ENCODE measurements around the gene IPPK. TPM values are rescaled to one million over a fixed set of nuclear protein-coding genes. Genes with fewer than 3 reads are reported as not detected.

The IPPK gene
- total RNA-seq, 4 donors from 2014 or later: 41.8 to 86.9 (median 46.1) TPM

DNA sequence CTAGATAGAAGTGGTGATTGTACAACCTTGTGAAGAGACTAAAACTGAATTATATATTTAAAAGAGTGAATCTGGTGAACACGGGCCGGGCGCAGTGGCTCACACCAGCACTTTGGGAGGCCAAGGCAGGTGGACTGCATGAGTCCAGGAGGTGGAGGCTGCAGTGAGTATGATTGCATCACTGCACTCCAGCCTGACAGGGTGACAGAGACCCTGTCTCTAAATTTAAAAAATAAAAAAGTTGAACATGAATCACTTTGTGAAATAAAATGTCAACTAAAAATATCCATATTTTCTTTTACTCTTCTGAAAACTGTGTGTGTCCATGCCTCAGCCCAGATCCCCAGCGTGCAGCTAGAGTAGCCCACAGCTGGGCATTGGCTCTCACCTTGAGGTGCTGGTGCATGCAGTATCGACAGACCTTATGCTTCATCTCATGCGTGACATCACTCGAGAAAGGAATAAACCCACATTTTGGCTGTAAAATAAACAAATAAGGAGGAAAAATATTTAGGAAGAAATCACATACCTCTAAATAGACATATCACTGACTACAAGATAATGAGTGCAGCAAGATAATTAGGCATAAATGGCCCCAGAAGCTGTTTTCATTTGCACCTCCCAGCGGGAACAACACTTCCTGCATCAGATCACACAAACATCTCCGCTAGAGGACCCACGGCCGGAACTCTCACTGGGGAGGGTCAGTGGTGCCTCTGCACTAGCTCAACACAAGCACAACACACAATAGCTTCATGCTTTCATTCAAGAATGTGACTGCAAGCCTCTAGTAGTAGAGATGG is 22.1 kb downstream of the IPPK start:
- no peak overlapping the region for H3K4me3 ChIP-seq
- peaks cover 0 to 33% (median 13%) of the 10 kb centered on the region in 3 donors for H3K4me1 ChIP-seq
- no peak for DNase-seq
- TF ChIP-seq POLR2A (IDR thresholded peaks at IDR 0.05): no peak
- TF ChIP-seq, protein P1, sequence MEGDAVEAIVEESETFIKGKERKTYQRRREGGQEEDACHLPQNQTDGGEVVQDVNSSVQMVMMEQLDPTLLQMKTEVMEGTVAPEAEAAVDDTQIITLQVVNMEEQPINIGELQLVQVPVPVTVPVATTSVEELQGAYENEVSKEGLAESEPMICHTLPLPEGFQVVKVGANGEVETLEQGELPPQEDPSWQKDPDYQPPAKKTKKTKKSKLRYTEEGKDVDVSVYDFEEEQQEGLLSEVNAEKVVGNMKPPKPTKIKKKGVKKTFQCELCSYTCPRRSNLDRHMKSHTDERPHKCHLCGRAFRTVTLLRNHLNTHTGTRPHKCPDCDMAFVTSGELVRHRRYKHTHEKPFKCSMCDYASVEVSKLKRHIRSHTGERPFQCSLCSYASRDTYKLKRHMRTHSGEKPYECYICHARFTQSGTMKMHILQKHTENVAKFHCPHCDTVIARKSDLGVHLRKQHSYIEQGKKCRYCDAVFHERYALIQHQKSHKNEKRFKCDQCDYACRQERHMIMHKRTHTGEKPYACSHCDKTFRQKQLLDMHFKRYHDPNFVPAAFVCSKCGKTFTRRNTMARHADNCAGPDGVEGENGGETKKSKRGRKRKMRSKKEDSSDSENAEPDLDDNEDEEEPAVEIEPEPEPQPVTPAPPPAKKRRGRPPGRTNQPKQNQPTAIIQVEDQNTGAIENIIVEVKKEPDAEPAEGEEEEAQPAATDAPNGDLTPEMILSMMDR (IDR thresholded peaks at IDR 0.05): no peak
- intact Hi-C loops (cut with DNase I): no loop called here
- H3K36me3 ChIP-seq: peaks cover 23 to 100% (median 54%) of the 10 kb centered on the region in 3 donors
- H3K27ac ChIP-seq: no peak overlapping the region
- H3K27me3 ChIP-seq: no peaks in the 10 kb centered on the region
- H3K9me3 ChIP-seq: no peaks in the 10 kb centered on the region
- WGBS, 2 donors: 91 to 96% methylated on average over 8 to 11 of the region's 11 CpGs

DNA sequence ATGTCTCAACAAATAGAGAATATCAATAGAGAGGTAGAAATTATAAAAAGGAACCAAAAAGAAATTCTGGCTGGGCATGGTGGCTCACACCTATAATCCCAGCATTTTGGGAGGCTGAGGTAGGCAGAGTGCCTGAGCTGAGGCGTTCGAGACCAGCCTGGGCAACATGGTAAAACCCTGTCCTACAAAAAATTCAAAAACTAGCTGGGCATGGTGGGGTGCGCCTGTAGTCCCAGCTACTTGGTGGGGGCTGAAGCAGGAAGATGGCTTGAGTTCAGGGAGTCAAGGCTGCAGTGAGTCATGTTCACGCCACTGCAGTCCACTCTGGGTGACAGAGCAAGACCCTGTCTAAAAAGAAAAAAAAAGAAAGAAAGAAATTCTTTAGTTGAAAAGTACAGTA is 24.9 kb downstream of the IPPK start:
- no peak overlapping the region for H3K4me3 ChIP-seq
- peaks cover 0 to 29% (median 0%) of the 10 kb centered on the region in 3 donors for H3K4me1 ChIP-seq
- H3K27ac ChIP-seq: peak overlapping the region in 1 of 4 donors; percentile 9
- H3K9me3 ChIP-seq: no peaks in the 10 kb centered on the region
- intact Hi-C loops (cut with DNase I): no loop called here
- TF ChIP-seq, protein P1 (IDR thresholded peaks at IDR 0.05): no peak
- TF ChIP-seq POLR2A (IDR thresholded peaks at IDR 0.05): no peak
- peaks cover 37 to 100% (median 66%) of the 10 kb centered on the region in 3 donors for H3K36me3 ChIP-seq
- DNase-seq: no peak
- H3K27me3 ChIP-seq: no peaks in the 10 kb centered on the region
- 88 to 99% methylated on average over 4 of the region's 4 CpGs for WGBS, 2 donors

GRCh38 chr9:92644278-92644677 is 25.7 kb downstream of the IPPK start:
- TF ChIP-seq POLR2A (IDR thresholded peaks at IDR 0.05): no peak
- TF ChIP-seq, protein P1 (IDR thresholded peaks at IDR 0.05): no peak
- H3K27ac ChIP-seq: peak overlapping the region in 1 of 4 donors; percentile 11
- H3K9me3 ChIP-seq: no peaks in the 10 kb centered on the region
- no peak overlapping the region for H3K4me3 ChIP-seq
- peaks cover 36 to 100% (median 72%) of the 10 kb centered on the region in 3 donors for H3K36me3 ChIP-seq
- intact Hi-C loops (cut with DNase I): no loop called here
- no peaks in the 10 kb centered on the region for H3K27me3 ChIP-seq
- peaks cover 0 to 29% (median 0%) of the 10 kb centered on the region in 3 donors for H3K4me1 ChIP-seq
- WGBS, 2 donors: 87 to 100% methylated on average over 4 to 7 of the region's 7 CpGs
- no peak for DNase-seq

DNA sequence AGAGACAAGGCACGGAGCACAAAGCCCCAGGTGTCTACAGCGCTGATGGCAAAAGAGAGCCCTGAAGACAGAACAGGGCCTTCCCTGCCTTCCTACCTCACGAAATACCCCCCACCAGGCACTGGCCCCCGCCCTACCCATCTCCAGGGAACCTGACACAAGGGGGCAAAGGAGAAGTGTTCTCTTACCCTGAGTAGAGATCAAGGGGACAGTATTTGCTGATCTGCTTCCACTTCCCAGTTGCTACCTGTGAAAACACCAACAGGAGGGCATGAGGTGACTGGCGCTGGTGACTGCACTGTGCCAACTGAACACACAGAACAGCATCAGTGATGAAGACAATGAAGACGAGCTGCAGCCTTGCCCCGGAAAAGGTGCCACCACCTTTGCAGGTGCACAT is 27.4 kb downstream of the IPPK start:
- 98 to 100% methylated on average over 5 to 6 of the region's 7 CpGs for WGBS, 2 donors
- intact Hi-C loops (cut with DNase I): no loop called here

GRCh38 chr9:92642041-92642451 is 27.9 kb downstream of the IPPK start:
- H3K27me3 ChIP-seq: no peaks in the 10 kb centered on the region
- peaks cover 0 to 29% (median 0%) of the 10 kb centered on the region in 3 donors for H3K4me1 ChIP-seq
- WGBS, 2 donors: 86 to 88% methylated on average over 2 to 4 of the region's 8 CpGs
- H3K4me3 ChIP-seq: no peak overlapping the region
- peaks cover 31 to 100% (median 79%) of the 10 kb centered on the region in 3 donors for H3K36me3 ChIP-seq
- intact Hi-C loops (cut with DNase I): no loop called here
- H3K9me3 ChIP-seq: no peaks in the 10 kb centered on the region
- H3K27ac ChIP-seq: no peak overlapping the region
- TF ChIP-seq POLR2A (IDR thresholded peaks at IDR 0.05): no peak
- TF ChIP-seq, protein P1 (IDR thresholded peaks at IDR 0.05): no peak
- no peak for DNase-seq

More for the DNA sequence above, 27.4 kb downstream of the IPPK start:
- Histone ChIP-seq H3K4me3 (no peak overlapping the region), H3K27ac (no peak overlapping the region), H3K4me1 (peaks cover 0 to 29% (median 0%) of the 10 kb centered on the region in 3 donors), H3K36me3 (peaks cover 30 to 100% (median 74%) of the 10 kb centered on the region in 3 donors), H3K9me3 (no peaks in the 10 kb centered on the region), H3K27me3 (no peaks in the 10 kb centered on the region)
- DNase-seq: no peak
- TF ChIP-seq POLR2A (IDR thresholded peaks at IDR 0.05): no peak
- TF ChIP-seq, protein P1 (IDR thresholded peaks at IDR 0.05): no peak
